Body of pancreas (tissue), 4 donors: Measurements from ENCODE around the gene DCAF10. TPM values are rescaled to one million over a fixed set of nuclear protein-coding genes. Genes with fewer than 3 reads are reported as not detected.

Experiments used
- ATAC-seq: fragments of 150-250 bp; one replicate; pipeline ENCODE4 v1.9.1; 2016
- DNase-seq, 4 donors: peaks; one replicate each; pipeline ENCODE4 v3.0.0-alpha.2; 2019
- H3K27ac ChIP-seq, 4 donors: fragments of 200-600 bp; sonication (generic); 1 replicate in 3 of 4; 2 replicates in 1 of 4; pipeline versions ENCODE4 v1.5.1 to v1.6.1; 2016 to 2019; ENCODE audit warnings: mild to moderate bottlenecking in 1 of 4, mixed read lengths in 1 of 4, moderate library complexity in 1 of 4
- H3K27me3 ChIP-seq, 2 donors: fragments of 200-600 bp; sonication (generic); one replicate each; pipeline ENCODE4 v1.6.0; 2016; ENCODE audit warnings: mild to moderate bottlenecking in 1 of 2
- H3K36me3 ChIP-seq, 2 donors: fragments of 200-600 bp; sonication (generic); replicated peaks in 1 of 2; 2 replicates each; pipeline ENCODE4 v1.5.1; 2016; ENCODE audit warnings: low read depth in 2 of 2; ENCODE audit not compliant: insufficient read depth in 1 of 2
- H3K4me1 ChIP-seq: fragments of 200-600 bp; sonication (generic); one replicate; pipeline ENCODE4 v1.6.0; 2016
- H3K4me3 ChIP-seq, 2 donors: fragments of 200-600 bp; sonication (generic); 1 replicate in 1 of 2; 2 replicates in 1 of 2; pipeline ENCODE4 v1.5.1; 2016 to 2019
- H3K9me3 ChIP-seq, 3 donors: fragments of 200-600 bp; sonication (generic); 1 replicate in 2 of 3; 2 replicates in 1 of 3; pipeline ENCODE4 v1.5.1; 2016
- POLR2A ChIP-seq, 3 donors: fragments of 450-650 bp; IDR thresholded peaks; one replicate each; pipeline ENCODE4 v1.6.1; 2016; ENCODE audit warnings: antibody characterized with exemption in 3 of 3, mild to moderate bottlenecking in 2 of 3
- WGBS, 2 donors: methylation state at CpG; one replicate each; pipeline ENCODE4 v1.1.5; 2017; 5-methylcytosine and 5-hydroxymethylcytosine counted together
- intact Hi-C: fragments of 100-400 bp; cut with DNase I; formaldehyde crosslinking; loops from one replicate; pipeline ENCODE4 v1.15.1; 2023
- total RNA-seq, 2 donors: library from RNA; depleted of rRNA; stranded (reverse); fragments of >200 nt; gene quantifications; one replicate each; pipeline ENCODE4 v1.1.0, GENCODE V29; 2016
- TF ChIP-seq, protein P1 (sequence below), 7 experiments: fragments of 450-650 bp in 4 of 7; fragments of 200-600 bp in 3 of 7; sonication (generic) in 3 of 7; IDR thresholded peaks; one replicate each; pipeline ENCODE4 v1.5.1; 2016 to 2019; ENCODE audit warnings: antibody characterized with exemption in 7 of 7

The DCAF10 gene
- total RNA-seq, 2 donors from 2014 or later = 12.7 to 14.5 TPM

DNA sequence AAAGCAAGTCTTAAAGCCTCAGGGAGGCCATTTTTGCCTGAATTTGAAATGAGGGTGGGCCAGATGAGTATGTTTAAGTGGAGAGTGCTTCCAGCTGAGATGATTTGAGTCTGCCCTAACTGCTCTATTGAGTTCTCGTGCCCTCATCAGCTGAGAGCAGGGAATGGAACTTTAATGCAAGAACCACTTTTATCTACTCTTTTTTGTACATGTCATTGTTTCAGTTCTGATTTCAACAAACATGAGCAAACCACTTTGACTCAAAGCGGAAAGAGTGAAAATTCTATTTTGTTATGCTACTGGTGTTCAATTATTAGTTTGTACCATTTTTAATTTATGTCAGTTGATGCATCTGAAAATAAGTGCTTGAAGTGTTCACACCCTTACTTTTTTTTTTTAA is 35.8 kb downstream of the DCAF10 start:
- no peak for TF ChIP-seq POLR2A (IDR thresholded peaks at IDR 0.05)
- TF ChIP-seq, protein P1, sequence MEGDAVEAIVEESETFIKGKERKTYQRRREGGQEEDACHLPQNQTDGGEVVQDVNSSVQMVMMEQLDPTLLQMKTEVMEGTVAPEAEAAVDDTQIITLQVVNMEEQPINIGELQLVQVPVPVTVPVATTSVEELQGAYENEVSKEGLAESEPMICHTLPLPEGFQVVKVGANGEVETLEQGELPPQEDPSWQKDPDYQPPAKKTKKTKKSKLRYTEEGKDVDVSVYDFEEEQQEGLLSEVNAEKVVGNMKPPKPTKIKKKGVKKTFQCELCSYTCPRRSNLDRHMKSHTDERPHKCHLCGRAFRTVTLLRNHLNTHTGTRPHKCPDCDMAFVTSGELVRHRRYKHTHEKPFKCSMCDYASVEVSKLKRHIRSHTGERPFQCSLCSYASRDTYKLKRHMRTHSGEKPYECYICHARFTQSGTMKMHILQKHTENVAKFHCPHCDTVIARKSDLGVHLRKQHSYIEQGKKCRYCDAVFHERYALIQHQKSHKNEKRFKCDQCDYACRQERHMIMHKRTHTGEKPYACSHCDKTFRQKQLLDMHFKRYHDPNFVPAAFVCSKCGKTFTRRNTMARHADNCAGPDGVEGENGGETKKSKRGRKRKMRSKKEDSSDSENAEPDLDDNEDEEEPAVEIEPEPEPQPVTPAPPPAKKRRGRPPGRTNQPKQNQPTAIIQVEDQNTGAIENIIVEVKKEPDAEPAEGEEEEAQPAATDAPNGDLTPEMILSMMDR (IDR thresholded peaks at IDR 0.05) = no peak
- intact Hi-C loops = no loop called here
- Histone ChIP-seq H3K4me3 (no peak overlapping the region), H3K9me3 (no peaks in the 10 kb centered on the region), H3K36me3 (no peaks in the 10 kb centered on the region), H3K27ac (no peak overlapping the region), H3K27me3 (no peaks in the 10 kb centered on the region), H3K4me1 (no peaks in the 10 kb centered on the region)
- no peak for ATAC-seq
- WGBS, 2 donors = 90 to 96% methylated on average over 2 of the region's 2 CpGs
- no peak for DNase-seq

DNA sequence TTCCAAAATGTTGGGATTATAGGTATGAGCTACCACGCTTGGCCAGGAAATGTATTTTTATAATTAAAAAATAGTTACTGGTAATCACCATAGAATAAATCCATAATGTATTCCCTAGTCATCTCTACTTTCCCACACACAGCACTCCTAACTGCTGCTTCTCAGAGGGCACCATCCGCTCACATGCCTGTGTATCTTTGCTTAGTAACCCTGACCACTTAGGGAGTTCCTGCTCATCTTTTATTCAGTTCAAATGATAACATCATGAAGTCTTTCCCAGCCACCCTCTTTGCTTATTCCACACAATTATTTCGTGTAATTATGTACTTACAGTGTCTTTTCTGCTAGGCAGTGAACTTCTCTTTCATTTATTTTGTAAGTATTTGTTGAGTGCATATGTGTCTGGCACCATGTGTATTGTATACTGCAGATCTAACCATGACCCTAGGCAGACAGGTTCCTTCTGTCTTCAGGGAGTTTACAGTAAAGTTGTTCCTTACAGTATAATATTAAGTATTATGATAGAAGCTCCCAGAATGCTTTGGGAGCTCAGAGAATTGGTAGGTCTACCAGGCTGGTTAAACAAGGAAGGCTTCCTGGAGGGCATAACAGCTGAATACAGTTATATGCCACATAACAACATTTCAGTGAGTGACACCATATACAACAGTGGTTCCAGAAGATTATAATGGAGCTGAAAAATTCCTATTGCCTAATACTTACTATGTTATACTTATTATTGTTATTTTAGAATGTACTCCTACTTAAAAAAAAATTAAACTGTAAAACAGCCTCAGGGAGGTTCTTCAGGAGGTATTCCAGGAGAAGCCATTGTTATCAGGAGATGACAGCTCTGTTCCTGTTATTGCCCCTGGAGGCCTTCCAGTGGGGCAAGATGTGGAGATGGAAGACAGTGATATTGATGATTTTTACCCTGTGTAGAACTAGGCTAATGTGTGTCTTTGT is 39.2 kb downstream of the DCAF10 start:
- ATAC-seq (no peak), DNase-seq (no peak)
- Histone ChIP-seq H3K27me3 (no peaks in the 10 kb centered on the region), H3K27ac (no peak overlapping the region), H3K4me3 (no peak overlapping the region), H3K36me3 (no peaks in the 10 kb centered on the region), H3K4me1 (no peaks in the 10 kb centered on the region), H3K9me3 (no peaks in the 10 kb centered on the region)
- no peak for TF ChIP-seq POLR2A (IDR thresholded peaks at IDR 0.05)
- TF ChIP-seq, protein P1 (IDR thresholded peaks at IDR 0.05) = no peak
- intact Hi-C loops = no loop called here
- 93% methylated on average over 3 of the region's 3 CpGs for WGBS, 2 donors

GRCh38 chr9:37840560-37841194 is 40.1 kb downstream of the DCAF10 start:
- Histone ChIP-seq H3K9me3 (no peaks in the 10 kb centered on the region), H3K36me3 (no peaks in the 10 kb centered on the region), H3K4me1 (no peaks in the 10 kb centered on the region), H3K27me3 (no peaks in the 10 kb centered on the region), H3K27ac (no peak overlapping the region), H3K4me3 (no peak overlapping the region)
- ATAC-seq (no peak), DNase-seq (no peak)
- 70 to 95% methylated on average over 4 of the region's 4 CpGs for WGBS, 2 donors
- intact Hi-C loops = no loop called here
- TF ChIP-seq POLR2A (IDR thresholded peaks at IDR 0.05) = no peak
- TF ChIP-seq, protein P1 (IDR thresholded peaks at IDR 0.05) = no peak

GRCh38 chr9:37852222-37852621 is 51.6 kb downstream of the DCAF10 start:
- Histone ChIP-seq H3K4me1 (no peaks in the 10 kb centered on the region), H3K27me3 (no peaks in the 10 kb centered on the region), H3K4me3 (no peak overlapping the region), H3K36me3 (no peaks in the 10 kb centered on the region), H3K9me3 (no peaks in the 10 kb centered on the region), H3K27ac (no peak overlapping the region)
- intact Hi-C loops = no loop called here
- no peak for DNase-seq
- 98 to 100% methylated on average over 2 of the region's 2 CpGs for WGBS, 2 donors
- ATAC-seq = no peak
- TF ChIP-seq, protein P1 (IDR thresholded peaks at IDR 0.05) = no peak
- no peak for TF ChIP-seq POLR2A (IDR thresholded peaks at IDR 0.05)
